NCI-H345 (cell line): ENCODE data around the gene HCAR1.
"Not testable (repeated sequence)": the region's sequence is repeated elsewhere in the genome, so short reads cannot be mapped to it uniquely, and the experiment has no call there.

ENCODE experiments used
- DNase-seq: peaks from one replicate; lab custom pipeline; 2025; lab: John Stamatoyannopoulos, UW

Gene HCAR1, protein sequence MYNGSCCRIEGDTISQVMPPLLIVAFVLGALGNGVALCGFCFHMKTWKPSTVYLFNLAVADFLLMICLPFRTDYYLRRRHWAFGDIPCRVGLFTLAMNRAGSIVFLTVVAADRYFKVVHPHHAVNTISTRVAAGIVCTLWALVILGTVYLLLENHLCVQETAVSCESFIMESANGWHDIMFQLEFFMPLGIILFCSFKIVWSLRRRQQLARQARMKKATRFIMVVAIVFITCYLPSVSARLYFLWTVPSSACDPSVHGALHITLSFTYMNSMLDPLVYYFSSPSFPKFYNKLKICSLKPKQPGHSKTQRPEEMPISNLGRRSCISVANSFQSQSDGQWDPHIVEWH

DNA sequence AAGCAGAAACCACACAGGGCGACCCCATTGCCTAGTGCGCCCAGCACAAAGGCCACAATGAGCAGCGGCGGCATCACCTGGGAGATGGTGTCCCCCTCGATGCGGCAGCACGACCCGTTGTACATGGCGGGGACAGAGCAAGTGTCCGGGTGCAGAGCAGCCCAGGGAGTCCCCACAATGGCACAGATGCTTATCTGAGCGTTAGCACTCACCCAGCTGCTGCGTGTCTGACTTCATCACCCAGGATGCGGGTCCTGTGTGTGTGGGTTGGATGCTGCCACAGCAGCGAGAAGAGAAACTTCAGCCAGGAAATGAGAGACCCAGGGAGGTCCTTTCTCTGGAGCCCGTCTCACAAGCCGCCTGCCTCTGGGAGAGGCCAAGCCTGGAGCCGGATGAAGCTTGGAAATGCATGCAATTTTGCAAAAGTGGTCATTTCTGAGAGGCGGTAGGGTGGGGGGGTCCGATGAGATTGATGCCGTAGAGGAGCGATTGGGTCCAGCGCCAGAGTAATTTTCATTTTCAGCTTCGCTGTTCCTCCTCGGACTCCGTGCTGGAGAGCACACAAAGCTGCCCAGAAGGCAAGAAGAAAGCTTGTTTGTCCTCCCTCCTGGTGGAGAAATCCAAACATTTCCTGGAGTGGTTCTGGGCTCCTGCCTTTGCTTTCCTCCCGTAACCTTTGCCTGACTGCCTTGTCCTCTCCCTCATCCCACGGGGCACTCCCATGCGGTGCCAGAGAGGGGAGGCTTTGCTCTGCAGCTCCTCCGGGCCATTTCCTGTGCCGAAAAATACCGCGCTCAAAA, at the start of gene HCAR1:
TSS of gene HCAR1 (minus strand) at position 630 of the 800 bp plus-strand sequence. CDS start at position 125, 505 bp downstream.
- DNase-seq, result no peak

DNA sequence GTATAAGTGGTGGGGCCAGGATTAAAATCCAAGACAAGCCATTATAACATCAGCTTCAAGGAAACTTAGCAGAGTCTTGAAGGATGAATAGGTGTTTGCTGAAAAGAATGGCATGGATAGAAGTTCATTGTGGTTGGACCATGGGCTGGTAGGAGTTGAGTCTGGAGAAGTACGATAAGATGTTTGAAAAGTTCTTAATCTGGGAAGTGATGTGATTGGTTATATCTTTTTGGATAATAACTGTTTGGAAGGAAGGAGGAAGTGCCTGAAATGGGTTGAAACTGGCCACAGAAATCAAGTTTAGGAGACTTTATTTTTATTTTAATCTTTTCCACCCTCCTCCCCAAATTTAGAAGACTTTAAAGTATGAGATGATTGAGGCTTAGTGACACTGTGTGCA, 26.9 kb upstream of the HCAR1 start:
- no peak for DNase-seq

DNA sequence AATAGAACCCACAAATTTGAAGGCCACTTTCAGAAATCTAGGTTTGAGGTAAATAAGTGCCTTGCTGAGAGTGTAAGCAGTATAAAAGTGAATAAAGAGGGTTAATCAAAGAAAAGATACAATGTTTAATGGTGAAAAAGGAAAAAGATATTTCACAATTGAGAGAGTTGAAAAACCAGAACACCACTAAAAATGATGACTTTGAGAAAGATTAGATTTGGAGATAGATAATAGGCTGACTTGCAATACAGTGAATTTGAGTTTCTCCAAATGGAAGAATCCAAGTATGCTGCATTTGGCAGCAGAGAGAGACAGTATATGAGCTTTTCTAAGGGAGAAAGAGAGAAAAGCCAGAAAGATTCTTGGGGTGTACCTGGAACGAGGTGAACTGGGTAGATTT, 24.1 kb upstream of the HCAR1 start:
- DNase-seq, result no peak

DNA sequence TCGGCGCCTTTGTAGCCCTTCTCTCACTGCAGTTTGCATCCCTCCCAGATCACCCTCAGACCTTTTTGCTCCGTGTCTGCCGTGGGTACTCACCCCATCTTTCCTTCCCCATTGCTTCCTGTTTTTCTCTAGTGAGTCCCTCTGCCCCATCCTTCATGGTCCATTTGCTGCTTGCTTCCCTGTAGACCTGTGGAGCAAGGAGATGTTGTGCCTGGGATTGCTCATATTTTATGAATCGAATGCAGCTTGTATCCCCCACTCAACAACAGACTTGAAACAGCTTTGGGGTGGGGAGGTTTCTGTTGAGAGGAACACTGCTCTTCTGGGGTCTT, 22.6 kb upstream of the HCAR1 start:
- no peak for DNase-seq

DNA sequence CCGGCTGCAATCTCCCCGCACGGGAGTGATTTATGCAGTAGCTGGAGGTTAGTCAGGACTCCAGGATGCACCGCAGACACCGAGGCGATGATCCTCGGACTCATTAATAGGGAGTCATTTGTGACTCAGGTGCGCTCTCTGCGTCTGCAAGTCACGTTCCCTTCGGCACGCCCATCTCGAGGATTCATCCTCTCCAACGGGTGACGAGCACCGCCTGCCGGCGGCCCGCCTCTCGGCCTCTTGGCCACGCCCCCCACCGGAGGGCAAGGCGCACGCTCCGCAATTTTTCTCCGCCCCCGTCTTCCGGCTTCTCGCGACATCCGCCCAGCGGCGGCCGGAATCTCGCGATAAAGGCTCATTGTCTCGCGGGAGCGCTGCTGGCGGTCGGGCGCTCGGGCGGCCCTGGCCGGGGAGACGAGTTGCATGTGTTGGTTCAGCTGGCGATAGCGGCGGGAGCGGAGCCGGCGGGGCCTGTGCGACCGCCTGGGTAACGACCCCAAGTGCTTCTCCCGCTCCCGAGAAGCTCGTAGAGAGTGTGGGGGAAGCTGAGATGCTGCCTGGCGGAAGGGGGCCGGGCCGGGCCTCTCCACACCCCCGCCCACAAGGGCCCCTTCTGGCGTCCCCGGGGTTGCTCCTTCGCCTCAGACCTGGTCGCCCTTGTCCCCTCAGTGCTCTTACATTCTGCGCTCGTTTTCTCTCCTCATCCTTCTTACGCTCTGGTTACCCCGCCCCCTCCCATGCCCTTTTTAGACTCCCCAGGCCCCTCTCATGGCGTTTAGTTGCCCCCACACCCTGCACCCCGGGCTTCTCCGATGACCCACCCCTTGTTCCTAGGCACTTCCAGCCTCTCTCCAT, 22.0 kb upstream of the HCAR1 start, which contains the start of gene DENR:
TSS of gene DENR (plus strand) at position 361 of the 855 bp plus-strand sequence. CDS start 878 bp downstream, outside the sequence.
- DNase-seq, result peak; percentile 99

DNA sequence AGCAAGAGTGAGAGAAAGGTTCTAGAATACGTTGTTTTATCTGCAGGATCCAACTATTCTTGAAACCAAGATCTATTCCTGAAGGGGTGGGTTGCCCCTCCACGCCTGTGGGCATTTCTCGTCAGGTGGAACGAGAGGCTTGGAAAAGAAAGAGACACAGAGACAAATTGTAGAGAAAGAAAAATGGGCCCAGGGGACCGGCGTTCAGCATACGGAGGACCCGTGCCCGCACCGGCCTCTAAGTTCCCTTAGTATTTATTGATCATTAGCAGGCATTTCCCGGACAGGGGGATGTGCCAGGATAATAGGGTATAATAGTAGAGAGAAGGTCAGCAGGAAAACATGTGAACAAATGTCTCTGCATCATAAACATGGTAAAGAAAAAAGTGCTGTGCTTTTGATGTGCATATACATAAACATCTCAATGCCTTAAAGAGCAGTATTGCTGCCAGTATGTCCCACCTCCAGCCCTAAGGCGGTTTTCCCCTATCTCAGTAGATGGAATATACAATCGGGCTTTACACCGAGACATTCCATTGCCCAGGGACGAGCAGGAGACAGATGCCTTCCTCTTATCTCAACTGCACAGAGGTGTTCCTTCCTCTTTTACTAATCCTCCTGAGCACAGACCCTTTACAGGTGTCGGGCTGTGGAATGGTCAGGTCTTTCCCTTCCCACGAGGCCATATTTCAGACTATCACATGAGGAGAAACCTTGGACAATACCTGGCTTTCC, 20.3 kb upstream of the HCAR1 start:
- DNase-seq, result not testable (repeated sequence)

DNA sequence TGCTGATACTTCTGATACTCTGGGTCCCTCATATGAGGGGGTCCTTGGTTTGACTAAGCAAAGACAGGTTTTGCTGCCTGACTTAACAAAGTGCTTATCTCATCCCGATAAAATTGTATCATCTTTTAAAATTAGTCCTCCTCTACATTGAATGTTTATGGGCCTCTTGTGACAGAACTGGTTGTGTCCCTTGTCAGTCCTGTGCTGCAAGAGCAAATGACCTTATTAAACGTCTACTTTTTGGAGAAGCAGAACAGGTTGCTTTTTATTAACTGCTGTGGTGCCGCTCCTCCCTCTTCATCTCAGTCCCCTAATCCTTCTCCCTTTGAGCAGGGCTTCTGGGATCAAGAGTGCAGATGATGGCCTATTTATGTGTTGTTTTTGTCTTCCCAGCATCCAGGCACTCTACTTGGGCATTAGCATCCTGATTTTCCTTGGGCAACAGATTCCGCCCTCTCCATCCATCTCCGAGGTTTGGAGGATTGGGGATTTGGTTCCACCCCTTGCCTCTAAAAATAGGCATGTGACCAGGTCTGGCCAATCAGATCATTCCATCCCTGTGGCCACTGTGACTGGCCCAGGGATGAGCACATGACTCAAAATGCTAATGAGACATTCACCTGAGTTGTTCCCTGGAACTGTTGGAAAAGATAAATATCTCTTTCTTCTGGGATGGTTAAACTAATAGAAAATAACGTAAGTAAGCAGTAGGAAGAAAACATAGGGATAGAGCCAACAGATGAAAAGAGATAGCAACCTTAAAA, 19.1 kb upstream of the HCAR1 start:
- DNase-seq, result no peak

DNA sequence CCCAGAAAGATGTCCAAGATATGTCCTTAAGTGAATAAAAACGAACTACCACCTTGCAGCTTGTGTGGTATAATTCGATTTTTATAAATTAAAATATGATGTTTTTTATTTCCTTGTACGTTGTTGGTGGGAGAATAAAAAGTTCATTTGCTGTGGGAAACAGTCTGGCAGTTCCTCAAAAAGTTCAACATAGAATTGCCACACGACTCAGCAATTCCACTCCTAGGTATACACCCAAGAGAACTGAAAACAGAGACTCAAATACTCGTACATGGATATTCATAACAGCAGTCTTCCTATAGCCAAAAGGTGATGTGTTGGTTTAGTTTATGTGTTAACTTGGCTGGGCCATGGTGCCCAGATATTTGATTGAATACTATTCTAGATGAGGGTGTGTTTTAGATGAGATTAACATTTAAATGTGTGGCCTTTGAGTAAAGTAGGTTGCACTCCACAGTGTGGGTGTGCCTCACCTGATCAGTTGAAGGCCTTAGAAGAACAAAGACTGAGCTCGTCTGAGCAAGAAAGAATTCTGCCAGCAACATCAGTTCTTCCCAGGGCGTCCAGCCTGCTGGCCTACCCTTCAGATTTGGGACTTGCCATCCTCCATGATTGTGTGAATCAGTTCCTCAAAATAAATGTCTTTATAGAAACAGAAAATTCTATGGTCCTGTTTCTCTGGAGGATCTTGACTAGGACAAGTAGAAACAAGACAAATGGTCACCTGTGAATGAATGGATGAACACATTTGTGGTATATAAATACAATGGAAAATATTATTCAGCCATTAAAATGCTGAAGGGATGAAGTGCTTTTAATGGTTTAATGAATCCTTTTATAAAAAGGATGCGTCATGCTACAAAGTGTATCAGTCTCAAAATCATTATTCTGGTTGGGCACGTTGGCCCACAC, 16.8 kb upstream of the HCAR1 start:
- no peak for DNase-seq

DNA sequence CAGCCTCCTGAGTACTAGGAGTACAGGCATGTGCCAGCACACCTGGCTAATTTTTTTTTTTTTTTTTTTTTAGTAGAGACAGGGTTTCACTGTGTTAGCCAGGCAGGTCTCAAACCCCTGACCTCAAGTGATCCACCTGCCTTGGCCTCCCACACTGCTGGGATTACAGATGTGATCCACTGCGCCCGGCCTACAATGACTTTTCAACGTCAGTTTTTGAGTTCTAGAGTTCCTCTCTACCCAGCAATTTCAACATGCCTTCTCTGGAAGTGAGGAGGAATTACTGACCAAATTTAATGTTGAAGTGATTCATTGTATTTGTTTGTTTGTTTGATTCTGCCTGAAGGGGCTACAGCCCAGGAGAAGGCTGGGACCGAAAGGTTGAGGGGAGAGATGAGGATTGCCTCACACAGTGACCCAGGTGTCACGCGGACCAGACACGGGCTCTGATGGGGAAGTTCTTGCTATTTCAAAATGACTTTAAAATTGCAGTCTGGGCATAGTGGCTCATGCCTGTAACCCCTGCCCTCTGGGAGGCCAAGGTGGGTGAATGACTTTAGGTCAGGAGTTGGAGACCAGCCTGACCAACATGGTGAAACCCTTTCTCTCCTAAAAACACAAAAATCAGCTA, 13.4 kb upstream of the HCAR1 start:
- no peak for DNase-seq

DNA sequence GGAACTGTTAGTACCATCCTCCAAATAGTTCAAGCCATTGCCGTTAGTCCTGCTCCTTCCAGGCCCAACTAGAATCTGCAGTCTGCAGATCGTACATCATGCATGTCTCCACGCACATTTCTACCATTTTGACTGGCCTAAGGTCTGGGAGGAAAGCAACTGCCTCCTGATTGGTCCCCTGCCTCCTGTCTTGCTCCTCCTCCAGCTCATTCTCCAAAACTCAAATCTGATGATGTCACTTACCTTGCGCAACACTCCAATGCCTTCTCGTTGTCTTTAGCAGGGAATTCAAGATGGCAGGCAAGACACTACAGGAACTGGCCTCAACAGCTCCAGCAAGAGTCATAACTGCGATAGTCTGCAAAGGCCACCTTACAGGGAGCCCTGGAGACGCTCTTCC, 9.7 kb upstream of the HCAR1 start:
- DNase-seq, result no peak

DNA sequence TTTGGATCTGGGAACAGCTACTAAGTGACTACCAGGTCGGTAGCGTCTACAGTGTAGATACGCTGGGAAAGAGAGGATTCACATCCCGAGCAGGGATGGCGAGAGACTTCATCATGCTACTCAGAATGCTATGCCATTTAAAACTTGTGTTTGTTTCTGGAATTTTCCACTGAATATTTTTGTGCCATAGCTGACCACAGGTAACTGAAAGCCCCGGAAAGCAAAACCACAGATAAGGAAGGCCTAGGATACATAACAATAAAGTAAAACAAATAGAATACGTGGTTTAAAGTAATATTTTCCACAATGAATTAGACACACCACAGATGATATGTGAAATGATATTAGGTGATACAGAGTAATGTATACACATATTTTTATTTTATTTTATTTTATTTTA, 7.9 kb upstream of the HCAR1 start:
- no peak for DNase-seq

DNA sequence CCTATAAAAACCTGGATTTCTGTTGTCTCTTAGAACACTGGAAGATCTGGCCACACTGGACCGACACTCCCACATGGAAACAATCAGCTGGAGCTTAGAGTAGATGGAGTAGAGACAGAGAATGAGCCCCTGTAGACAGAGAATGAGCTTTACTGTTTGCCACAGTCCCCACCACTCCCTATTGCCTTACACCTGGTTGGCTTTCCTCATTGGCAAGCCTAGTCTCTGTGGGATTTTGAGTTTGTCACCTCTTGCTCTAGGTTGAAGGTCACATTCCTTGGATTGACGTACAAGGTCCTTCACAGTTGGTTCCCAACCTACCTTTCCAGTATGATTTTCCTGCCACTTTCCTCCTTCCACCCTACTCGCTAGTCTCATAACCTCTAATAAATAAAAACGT, 2.0 kb upstream of the HCAR1 start:
- DNase-seq, result no peak

DNA sequence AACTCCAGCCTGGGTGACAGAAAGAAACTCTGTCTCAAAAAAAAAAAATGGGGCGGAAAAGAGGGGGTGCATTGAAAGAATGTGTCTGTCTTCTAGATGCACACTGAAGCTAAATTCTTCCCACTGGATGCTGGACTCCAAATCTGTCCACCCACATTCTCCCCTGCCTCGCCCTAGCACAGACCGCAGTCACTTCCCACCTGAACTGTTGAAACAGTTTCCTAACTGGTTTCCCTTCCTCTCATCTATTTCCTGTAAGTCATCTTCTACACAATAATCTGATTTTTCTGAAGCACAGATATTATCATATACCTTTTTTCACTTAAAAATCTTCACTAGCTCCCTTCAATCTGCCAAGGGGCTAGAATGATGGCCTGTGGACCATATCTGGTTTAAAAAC, 1.5 kb upstream of the HCAR1 start:
- no peak for DNase-seq

DNA sequence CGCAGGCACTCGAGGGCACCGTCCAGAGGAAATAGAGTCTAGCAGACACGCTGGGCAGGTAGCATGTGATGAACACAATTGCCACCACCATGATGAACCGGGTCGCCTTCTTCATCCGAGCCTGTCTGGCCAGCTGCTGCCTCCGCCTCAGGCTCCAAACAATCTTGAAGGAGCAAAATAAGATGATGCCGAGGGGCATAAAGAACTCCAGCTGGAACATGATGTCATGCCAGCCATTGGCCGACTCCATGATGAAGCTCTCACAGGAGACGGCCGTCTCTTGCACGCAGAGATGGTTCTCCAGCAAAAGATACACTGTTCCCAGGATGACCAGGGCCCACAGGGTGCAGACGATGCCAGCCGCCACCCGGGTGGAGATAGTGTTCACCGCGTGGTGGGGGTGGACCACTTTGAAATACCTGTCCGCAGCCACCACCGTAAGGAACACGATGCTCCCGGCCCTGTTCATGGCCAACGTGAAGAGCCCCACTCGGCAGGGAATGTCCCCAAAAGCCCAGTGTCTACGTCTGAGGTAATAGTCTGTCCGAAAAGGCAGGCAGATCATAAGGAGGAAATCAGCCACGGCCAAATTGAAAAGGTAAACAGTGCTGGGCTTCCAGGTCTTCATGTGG, 945 bp downstream of the HCAR1 start:
- no peak for DNase-seq

DNA sequence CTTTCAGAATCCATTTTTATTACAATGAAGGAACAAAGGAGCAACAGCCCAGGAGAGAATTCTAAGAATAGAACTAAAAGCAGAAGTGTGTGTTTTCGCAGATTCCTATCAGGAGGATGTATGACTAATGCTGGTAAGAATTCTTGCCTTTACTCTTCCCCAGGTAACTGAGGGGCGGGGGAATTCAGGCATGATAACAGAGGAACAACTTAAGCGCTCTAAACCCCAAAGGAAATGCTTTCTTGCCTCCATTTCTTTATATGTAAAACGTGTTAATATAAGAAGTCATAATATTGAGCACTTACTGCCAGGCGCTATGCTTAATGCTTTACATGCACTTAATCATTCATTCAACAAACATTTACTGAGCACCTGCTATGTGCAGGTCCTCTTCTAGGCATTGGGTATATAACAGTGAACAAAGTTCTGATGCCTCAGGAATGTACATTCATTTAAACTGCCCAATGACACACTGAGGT, 4.5 kb downstream of the HCAR1 start:
- no peak for DNase-seq

DNA sequence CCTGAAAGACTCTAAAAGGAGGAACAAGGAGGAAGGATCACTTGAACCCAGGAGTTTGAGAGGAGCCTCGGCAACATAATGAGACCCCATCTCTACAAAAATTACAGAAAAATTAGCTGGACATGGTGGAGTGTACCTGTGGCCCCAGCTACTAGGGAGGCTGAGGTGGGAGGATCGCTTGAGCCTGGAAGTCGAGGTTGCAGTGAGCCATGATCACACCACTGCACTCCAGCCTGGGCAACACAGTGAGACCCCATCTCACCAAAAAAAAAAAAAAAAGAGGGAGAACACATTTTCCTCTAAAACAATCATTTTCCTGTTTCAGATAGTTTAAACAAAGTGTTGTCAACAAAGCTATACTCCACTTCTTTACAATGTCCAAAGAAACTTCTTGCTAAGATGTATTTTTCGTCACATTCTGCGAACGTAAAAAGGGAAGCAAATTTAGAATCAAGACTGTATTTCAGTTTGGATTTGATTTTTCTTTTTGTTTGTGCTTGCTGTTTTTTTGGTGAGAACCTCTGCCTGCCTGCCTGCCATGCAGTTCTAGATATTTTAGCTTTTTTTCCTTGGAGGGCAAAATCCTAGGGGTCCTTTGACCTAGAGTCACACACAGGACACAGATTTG, 5.1 kb downstream of the HCAR1 start:
- no peak for DNase-seq

DNA sequence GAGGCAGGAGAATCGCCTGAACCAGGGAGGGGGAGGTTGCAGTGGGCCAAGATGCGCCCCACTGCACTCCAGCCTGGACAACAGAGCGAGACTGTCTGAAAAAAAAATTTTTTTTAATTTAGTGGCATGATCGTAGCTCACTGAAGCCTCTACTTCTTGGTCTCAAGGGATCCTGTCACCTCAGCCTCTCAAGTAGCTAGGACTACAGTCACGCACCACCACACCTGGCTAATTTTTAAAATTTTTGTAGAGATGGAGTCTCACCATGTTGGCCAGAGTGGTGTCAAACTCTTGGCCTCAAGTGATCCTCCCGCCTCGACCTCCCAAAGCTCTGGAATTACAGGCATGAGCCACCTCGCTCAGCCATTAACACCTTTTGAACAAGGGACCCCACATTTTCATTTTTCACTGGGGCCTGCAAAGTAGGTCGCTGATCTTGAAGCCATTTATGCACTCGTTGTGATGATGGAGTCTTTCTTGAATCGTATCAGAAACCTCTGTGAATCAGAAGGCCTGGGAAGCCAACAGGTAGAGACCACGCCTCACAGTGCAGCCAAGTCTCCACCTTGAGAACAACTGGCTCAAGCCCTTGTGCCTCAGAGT, 5.9 kb downstream of the HCAR1 start:
- no peak for DNase-seq

DNA sequence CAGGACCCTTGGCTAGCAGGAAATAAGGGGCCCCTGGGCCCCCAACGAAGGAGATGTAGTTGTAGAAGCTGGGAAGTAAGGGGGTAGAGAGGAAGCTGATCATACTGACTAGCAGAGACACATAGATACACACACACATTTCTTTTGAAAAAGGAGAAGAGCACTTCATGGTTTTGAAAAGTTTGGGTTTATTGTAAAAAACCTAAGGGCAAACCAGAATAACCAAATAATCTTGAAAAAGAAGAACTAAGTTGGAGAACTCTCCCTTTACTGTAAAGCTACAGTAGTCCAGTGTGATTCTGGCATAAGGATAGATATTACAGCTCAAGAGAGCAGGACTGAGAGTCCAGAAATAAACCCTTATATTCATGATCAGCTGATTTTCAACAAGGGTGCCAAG, 8.3 kb downstream of the HCAR1 start:
- DNase-seq, result no peak
